OCI-LY1 (cell line): Measurements from ENCODE around the gene EEF1AKMT2.

ENCODE experiments used
- H2AFZ ChIP-seq: fragments of 200-600 bp; sonication (generic), shearing (Covaris generic); 2 replicates; pipeline ENCODE4 v1.6.0; 2014; ENCODE audit warnings: antibody characterized with exemption, mild to moderate bottlenecking, low read length
- H3F3A ChIP-seq: fragments of 200-600 bp; sonication (generic), shearing (Covaris generic); 2 replicates; pipeline ENCODE4 v1.6.0; 2014; ENCODE audit warnings: mild to moderate bottlenecking, antibody characterized with exemption, low read length, moderate library complexity; ENCODE audit not compliant: insufficient read depth
- H3K27ac ChIP-seq: fragments of 200-600 bp; sonication (generic); 2 replicates; pipeline ENCODE4 v1.5.1; 2014; ENCODE audit warnings: low read length, mixed run types, mild to moderate bottlenecking, low read depth; ENCODE audit not compliant: poor library complexity, severe bottlenecking
- H3K27me3 ChIP-seq: fragments of 200-600 bp; sonication (generic); 2 replicates; pipeline ENCODE4 v1.6.0; 2014; ENCODE audit warnings: antibody characterized with exemption, mild to moderate bottlenecking, low read length, moderate library complexity; ENCODE audit not compliant: insufficient read depth
- H3K36me3 ChIP-seq: fragments of 200-600 bp; sonication (generic); 2 replicates; pipeline ENCODE4 v1.6.1; 2014; ENCODE audit warnings: mild to moderate bottlenecking, antibody characterized with exemption, low read length, moderate library complexity, mixed read lengths; ENCODE audit not compliant: insufficient read depth
- H3K4me1 ChIP-seq: fragments of 200-600 bp; sonication (generic); 2 replicates; pipeline ENCODE4 v1.5.1; 2014; ENCODE audit warnings: mild to moderate bottlenecking, low read length, moderate library complexity; ENCODE audit not compliant: insufficient read depth, severe bottlenecking
- H3K4me2 ChIP-seq: fragments of 200-600 bp; sonication (generic), shearing (Covaris generic); 2 replicates; pipeline ENCODE4 v1.6.1; 2014; ENCODE audit warnings: low read length
- H3K4me3 ChIP-seq: fragments of 200-600 bp; sonication (generic); 2 replicates; pipeline ENCODE4 v1.5.1; 2014; ENCODE audit warnings: low read length, low read depth, mild to moderate bottlenecking, mixed read lengths; ENCODE audit not compliant: poor library complexity, severe bottlenecking
- H3K79me2 ChIP-seq: fragments of 200-600 bp; shearing (Covaris generic); 2 replicates; pipeline ENCODE4 v1.6.1; 2016; ENCODE audit warnings: mixed run types, low read length, mixed read lengths; ENCODE audit not compliant: insufficient read depth
- H3K9ac ChIP-seq: fragments of 200-600 bp; sonication (generic), shearing (Covaris generic); 2 replicates; pipeline ENCODE4 v1.6.1; 2014; ENCODE audit warnings: mild to moderate bottlenecking, low read length, mixed read lengths
- H3K9me2 ChIP-seq: fragments of 200-600 bp; sonication (generic), shearing (Covaris generic); 2 replicates; pipeline ENCODE4 v1.6.1; 2014; ENCODE audit warnings: low read depth, mild to moderate bottlenecking, low read length, mixed read lengths
- H3K9me3 ChIP-seq: fragments of 200-600 bp; shearing (Covaris generic); 2 replicates; pipeline ENCODE4 v1.6.1; 2014; ENCODE audit warnings: low read length, mixed read lengths
- H4K20me1 ChIP-seq: fragments of 200-600 bp; sonication (generic), shearing (Covaris generic); 2 replicates; pipeline ENCODE4 v1.6.0; 2016; ENCODE audit warnings: mild to moderate bottlenecking, low read length; ENCODE audit not compliant: insufficient read depth
- CTCF ChIP-seq: fragments of 200-600 bp; sonication (generic), shearing (Covaris generic); IDR thresholded peaks from 2 replicates; pipeline ENCODE4 v1.5.1; 2017; ENCODE audit warnings: mild to moderate bottlenecking, antibody characterized with exemption, low read length, moderate library complexity, mixed read lengths
- EZH2 ChIP-seq: fragments of 200-600 bp; sonication (generic), shearing (Covaris generic); IDR thresholded peaks from 2 replicates; pipeline ENCODE4 v1.8.0; 2017; ENCODE audit warnings: borderline replicate concordance, mixed run types, mild to moderate bottlenecking, antibody characterized with exemption, low read length, moderate library complexity, mixed read lengths

The EEF1AKMT2 gene

GRCh38 chr10:124737221-124737620 lies 54.5 kb downstream of the EEF1AKMT2 start:
- peaks cover 95% of the 10 kb centered on the region for H3K4me1 ChIP-seq
- H3K27ac ChIP-seq = peak overlapping the region; percentile 86
- no peak overlapping the region for H2AFZ ChIP-seq
- peak overlapping the region; percentile 76; the same call in 1 of the 2 replicates for H3K4me2 ChIP-seq
- no peaks in the 10 kb centered on the region for H4K20me1 ChIP-seq
- H3K4me3 ChIP-seq = no peak overlapping the region
- H3F3A ChIP-seq = no peaks in the 10 kb centered on the region
- no peaks in the 10 kb centered on the region for H3K9me2 ChIP-seq
- peak overlapping the region; percentile 2; the same call in 1 of the 2 replicates for H3K9ac ChIP-seq
- H3K79me2 ChIP-seq = peaks cover 52% of the 10 kb centered on the region
- peaks cover 16% of the 10 kb centered on the region for H3K36me3 ChIP-seq
- no peak for TF ChIP-seq CTCF
- no peak for TF ChIP-seq EZH2
- no peaks in the 10 kb centered on the region for H3K27me3 ChIP-seq
- H3K9me3 ChIP-seq = no peaks in the 10 kb centered on the region

GRCh38 chr10:124736491-124737136 lies 55.1 kb downstream of the EEF1AKMT2 start:
- H3F3A ChIP-seq = no peaks in the 10 kb centered on the region
- H3K4me2 ChIP-seq = peak overlapping the region; percentile 76; the same call in 1 of the 2 replicates
- no peaks in the 10 kb centered on the region for H3K9me2 ChIP-seq
- peaks cover 21% of the 10 kb centered on the region for H3K36me3 ChIP-seq
- H3K27me3 ChIP-seq = no peaks in the 10 kb centered on the region
- no peak for TF ChIP-seq EZH2
- TF ChIP-seq CTCF = no peak
- no peaks in the 10 kb centered on the region for H4K20me1 ChIP-seq
- peaks cover 52% of the 10 kb centered on the region for H3K79me2 ChIP-seq
- H3K4me3 ChIP-seq = no peak overlapping the region
- peaks cover 93% of the 10 kb centered on the region for H3K4me1 ChIP-seq
- no peaks in the 10 kb centered on the region for H3K9me3 ChIP-seq
- H2AFZ ChIP-seq = no peak overlapping the region
- H3K27ac ChIP-seq = peak overlapping the region; percentile 86
- no peak overlapping the region; the same call in 1 of the 2 replicates for H3K9ac ChIP-seq

GRCh38 chr10:124735491-124736286 lies 56.0 kb downstream of the EEF1AKMT2 start:
- Histone ChIP-seq H3K36me3 (peaks cover 26% of the 10 kb centered on the region), H3K9me3 (no peaks in the 10 kb centered on the region), H3K27me3 (no peaks in the 10 kb centered on the region), H3F3A (no peaks in the 10 kb centered on the region), H3K27ac (peak overlapping the region; percentile 86), H3K4me1 (peaks cover 88% of the 10 kb centered on the region), H4K20me1 (no peaks in the 10 kb centered on the region), H2AFZ (no peak overlapping the region), H3K9me2 (no peaks in the 10 kb centered on the region), H3K9ac (no peak overlapping the region; the same call in 1 of the 2 replicates), H3K4me3 (peak overlapping the region; percentile 9), H3K79me2 (peaks cover 53% of the 10 kb centered on the region), H3K4me2 (peak overlapping the region; percentile 76)
- TF ChIP-seq EZH2 = no peak
- no peak for TF ChIP-seq CTCF
